ENCODE results near the gene NRCAM.

DNA sequence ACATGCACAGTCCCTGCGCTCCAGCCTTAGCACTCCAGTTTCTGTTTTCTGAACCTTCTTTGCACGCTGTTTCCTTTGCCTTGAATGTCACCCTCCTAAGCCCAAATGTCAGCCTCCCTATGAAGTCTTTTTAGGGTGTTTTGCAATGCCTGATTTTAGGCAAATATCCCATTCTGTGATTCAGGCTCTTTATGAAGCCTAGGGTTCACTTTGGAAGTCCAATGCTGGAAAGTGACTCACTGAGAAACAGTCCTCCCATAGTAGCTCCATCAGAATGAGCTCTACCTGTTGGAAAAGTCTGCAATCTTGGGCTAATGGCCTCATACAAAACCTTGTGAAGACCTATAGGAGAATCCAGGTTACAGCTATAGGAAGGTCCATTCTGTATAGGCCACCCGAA lies 331.4 kb downstream of the NRCAM start:
- TF ChIP-seq POLR2A (IDR thresholded peaks at IDR 0.05) (no peak), POLR2AphosphoS5 (IDR thresholded peaks at IDR 0.05) (no peak), CTCF (IDR thresholded peaks at IDR 0.05) (no peak)

All from gastroesophageal sphincter (tissue), 3 donors.